ENCODE measurements around the gene DNER.

The DNER gene

DNA sequence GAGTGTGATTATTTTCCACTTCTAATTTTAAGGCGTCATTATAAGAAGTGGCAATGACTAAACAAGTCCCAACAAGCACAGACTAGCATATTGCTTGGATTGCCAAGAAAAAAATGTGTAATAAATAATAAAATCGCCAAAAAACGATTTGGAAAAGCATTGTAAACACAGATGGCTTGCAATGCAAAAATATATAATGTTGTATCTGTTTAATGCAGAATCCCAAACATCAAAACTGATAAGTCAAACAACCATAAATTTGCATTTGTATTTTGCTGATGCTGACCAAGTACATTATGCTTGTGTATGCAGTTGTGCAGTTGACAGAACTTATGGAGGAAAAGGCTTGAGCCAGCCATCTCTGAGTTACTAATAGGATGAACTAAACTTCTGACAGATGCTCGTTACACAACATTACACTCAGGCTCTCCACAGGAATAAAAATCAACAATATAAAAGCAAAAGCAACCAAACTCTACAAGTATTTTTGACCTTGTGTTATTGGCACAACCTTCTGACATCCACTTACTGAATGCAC, 68.1 kb downstream of the DNER start:
- no peaks in the 10 kb centered on the region for H3K36me3 ChIP-seq (ENCODE audit: control insufficient read depth, insufficient read depth, low read length)
- H3K9me3 ChIP-seq (ENCODE audit: control insufficient read depth, low read length) = no peaks in the 10 kb centered on the region
- no peak overlapping the region for H3K4me3 ChIP-seq (ENCODE audit: extremely low read depth, insufficient read depth, low read length, poor library complexity, severe bottlenecking)
- WGBS, 2 experiments (ENCODE audit: insufficient coverage in 2 of 2) = 100% methylated on average over 1 of the region's 4 CpGs; no CpG with 5 or more reads in 1 of the 2 experiments
- no peaks in the 10 kb centered on the region for H3K4me1 ChIP-seq (ENCODE audit: control insufficient read depth, insufficient read depth, low read length, poor library complexity, severe bottlenecking)
- H3K27ac ChIP-seq (ENCODE audit: low read depth, low read length, severe bottlenecking) = no peak overlapping the region

DNA sequence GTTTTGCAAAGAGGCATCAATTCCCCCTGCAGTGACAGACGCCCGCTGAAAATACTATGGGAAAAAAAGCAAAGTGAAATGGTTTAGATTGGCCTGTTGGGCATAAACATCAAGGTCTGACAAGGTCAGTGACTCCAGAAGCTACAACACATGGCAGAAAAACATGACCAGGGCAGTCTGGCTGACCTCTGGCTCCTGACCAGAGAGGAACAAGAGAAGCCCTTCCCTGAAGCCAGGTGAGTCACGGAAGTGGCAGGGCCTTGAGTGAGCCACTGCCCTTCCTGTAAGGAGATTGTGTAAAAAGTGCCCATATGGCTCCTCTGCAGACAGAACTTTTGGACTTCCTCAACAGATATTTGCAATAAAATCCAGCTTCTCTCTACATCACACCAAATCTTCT, 72.0 kb downstream of the DNER start:
- H3K27ac ChIP-seq (ENCODE audit: low read depth, low read length, severe bottlenecking) = no peak overlapping the region
- H3K9me3 ChIP-seq (ENCODE audit: control insufficient read depth, low read length) = no peaks in the 10 kb centered on the region
- 83 to 100% methylated on average over 2 to 3 of the region's 3 CpGs for WGBS, 2 experiments (ENCODE audit: insufficient coverage in 2 of 2)
- no peak overlapping the region for H3K4me3 ChIP-seq (ENCODE audit: extremely low read depth, insufficient read depth, low read length, poor library complexity, severe bottlenecking)
- no peaks in the 10 kb centered on the region for H3K4me1 ChIP-seq (ENCODE audit: control insufficient read depth, insufficient read depth, low read length, poor library complexity, severe bottlenecking)
- no peaks in the 10 kb centered on the region for H3K36me3 ChIP-seq (ENCODE audit: control insufficient read depth, insufficient read depth, low read length)

DNA sequence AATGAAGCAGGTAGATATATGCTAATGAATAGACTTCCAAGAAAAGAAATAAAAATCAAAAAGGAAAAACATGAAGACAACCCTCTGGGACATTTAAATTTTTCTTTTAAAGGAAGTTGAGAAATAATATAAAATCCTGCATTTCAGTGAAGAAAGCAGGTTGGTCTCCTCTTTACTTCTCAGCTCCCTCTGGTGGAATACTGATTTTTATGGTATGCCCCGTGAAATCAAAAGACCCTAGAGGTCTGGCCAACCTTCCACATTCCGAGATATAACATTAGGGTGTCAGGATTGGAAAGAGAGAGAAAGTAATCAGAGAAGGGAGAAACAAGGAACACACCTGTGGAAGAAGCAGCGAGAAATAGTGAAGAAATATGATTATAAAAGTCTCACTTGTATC, 72.7 kb downstream of the DNER start:
- no CpG with 5 or more reads among the region's 3 CpGs for WGBS, 2 experiments (ENCODE audit: insufficient coverage in 2 of 2)
- Histone ChIP-seq H3K9me3 (ENCODE audit: control insufficient read depth, low read length) (no peaks in the 10 kb centered on the region), H3K4me3 (ENCODE audit: extremely low read depth, insufficient read depth, low read length, poor library complexity, severe bottlenecking) (no peak overlapping the region), H3K27ac (ENCODE audit: low read depth, low read length, severe bottlenecking) (no peak overlapping the region), H3K36me3 (ENCODE audit: control insufficient read depth, insufficient read depth, low read length) (no peaks in the 10 kb centered on the region), H3K4me1 (ENCODE audit: control insufficient read depth, insufficient read depth, low read length, poor library complexity, severe bottlenecking) (no peaks in the 10 kb centered on the region)

DNA sequence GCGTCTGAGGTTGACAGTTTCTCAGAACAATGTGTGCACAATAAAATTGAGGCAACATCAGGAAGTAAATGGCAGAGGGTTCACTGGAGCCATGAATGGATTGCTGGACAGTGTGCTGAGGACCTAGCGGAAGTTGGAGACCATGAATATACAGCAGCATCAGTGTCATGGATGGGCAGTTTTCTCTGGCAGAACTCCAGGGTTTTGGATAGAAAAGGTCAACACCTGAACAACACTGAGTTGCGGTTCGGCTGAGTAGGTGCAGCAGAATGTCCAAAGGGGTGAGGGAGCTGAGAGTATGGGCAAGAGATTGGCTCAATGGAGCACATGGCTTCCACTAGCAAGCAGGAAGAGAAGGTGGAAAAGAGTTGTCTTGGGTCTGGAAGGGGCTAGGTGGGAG, 73.7 kb downstream of the DNER start:
- H3K4me1 ChIP-seq (ENCODE audit: control insufficient read depth, insufficient read depth, low read length, poor library complexity, severe bottlenecking) = no peaks in the 10 kb centered on the region
- no peak overlapping the region for H3K4me3 ChIP-seq (ENCODE audit: extremely low read depth, insufficient read depth, low read length, poor library complexity, severe bottlenecking)
- WGBS, 2 experiments (ENCODE audit: insufficient coverage in 2 of 2) = 96 to 100% methylated on average over 4 of the region's 4 CpGs
- no peak overlapping the region for H3K27ac ChIP-seq (ENCODE audit: low read depth, low read length, severe bottlenecking)
- H3K36me3 ChIP-seq (ENCODE audit: control insufficient read depth, insufficient read depth, low read length) = no peaks in the 10 kb centered on the region
- no peaks in the 10 kb centered on the region for H3K9me3 ChIP-seq (ENCODE audit: control insufficient read depth, low read length)

DNA sequence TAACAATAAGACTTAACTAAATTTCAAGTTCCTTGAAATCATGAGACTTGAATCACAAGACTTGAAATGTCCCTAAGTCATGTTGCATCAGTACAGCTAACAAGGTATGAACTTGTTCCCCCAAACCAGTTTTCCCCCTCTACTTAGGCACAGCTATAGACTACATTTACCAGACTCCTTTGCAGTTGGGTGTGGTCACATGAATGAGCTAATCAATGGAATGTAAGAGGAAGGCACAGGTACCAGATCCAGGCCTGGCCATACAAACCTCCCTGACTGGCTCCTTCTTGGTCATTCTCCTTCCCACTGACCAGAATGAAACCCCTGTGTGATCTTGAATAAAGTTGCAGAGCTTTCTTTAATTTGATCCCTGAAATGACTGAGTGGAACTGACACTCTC, 77.8 kb downstream of the DNER start:
- Histone ChIP-seq H3K9me3 (ENCODE audit: control insufficient read depth, low read length) (no peaks in the 10 kb centered on the region), H3K4me3 (ENCODE audit: extremely low read depth, insufficient read depth, low read length, poor library complexity, severe bottlenecking) (no peak overlapping the region), H3K4me1 (ENCODE audit: control insufficient read depth, insufficient read depth, low read length, poor library complexity, severe bottlenecking) (no peaks in the 10 kb centered on the region), H3K36me3 (ENCODE audit: control insufficient read depth, insufficient read depth, low read length) (no peaks in the 10 kb centered on the region), H3K27ac (ENCODE audit: low read depth, low read length, severe bottlenecking) (no peak overlapping the region)

DNA sequence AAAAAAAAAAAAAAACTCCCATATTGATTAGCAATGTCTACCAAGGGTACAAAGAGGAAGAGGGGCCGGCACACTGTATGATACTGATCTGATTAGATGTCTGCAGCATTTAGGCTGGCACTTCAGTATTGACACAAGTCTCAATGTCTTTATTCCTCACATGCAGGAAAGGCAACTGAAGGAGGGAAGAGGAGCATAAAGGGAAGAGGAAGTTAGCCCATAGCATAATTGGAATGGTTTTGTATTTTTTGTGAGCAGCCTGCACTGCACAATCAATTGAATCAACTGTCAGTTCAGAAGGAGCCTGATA, 79.0 kb downstream of the DNER start:
- no peaks in the 10 kb centered on the region for H3K36me3 ChIP-seq (ENCODE audit: control insufficient read depth, insufficient read depth, low read length)
- no peak overlapping the region for H3K27ac ChIP-seq (ENCODE audit: low read depth, low read length, severe bottlenecking)
- H3K9me3 ChIP-seq (ENCODE audit: control insufficient read depth, low read length) = no peaks in the 10 kb centered on the region
- no peak overlapping the region for H3K4me3 ChIP-seq (ENCODE audit: extremely low read depth, insufficient read depth, low read length, poor library complexity, severe bottlenecking)
- no peaks in the 10 kb centered on the region for H3K4me1 ChIP-seq (ENCODE audit: control insufficient read depth, insufficient read depth, low read length, poor library complexity, severe bottlenecking)
- WGBS, 2 experiments (ENCODE audit: insufficient coverage in 2 of 2) = 100% methylated on average over 1 of the region's 1 CpG; no CpG with 5 or more reads in 1 of the 2 experiments

DNA sequence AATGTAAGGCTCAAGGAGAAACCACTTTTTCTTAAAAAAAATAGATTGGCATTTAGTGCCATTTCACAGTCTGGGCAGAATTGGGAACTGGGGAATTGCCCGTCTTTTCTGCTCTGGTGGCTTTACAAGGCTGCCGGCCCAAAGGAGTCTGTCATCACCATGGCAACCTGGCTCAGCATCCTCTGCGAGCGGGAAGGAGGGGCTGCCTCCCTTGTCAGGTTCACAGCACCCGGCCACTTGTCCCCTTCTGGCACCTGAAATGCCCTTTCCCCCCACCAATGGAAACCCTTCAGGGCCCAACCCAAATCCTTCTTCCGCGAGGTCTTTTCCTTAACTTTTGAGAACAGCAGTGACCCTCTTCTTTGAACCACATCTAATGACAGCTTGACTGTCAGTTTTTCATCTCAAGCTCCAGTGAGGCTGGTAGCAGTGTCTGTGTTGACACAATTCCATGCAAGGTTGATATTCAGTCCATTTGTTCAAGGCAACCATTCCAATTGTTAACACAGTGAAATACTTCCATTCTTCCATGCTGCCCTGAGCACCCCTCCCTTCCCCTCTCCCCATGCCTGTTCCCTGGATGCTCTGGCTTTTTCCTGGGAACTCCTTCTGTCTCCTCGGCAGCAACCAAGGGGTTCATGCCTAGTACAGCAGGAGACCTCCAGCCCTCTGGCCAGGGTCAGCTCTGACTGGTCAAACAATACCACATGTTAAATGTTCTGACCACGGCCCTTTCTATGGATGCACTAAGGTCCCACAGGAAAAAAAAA, 79.6 kb downstream of the DNER start:
- H3K4me3 ChIP-seq (ENCODE audit: extremely low read depth, insufficient read depth, low read length, poor library complexity, severe bottlenecking) = no peak overlapping the region
- H3K9me3 ChIP-seq (ENCODE audit: control insufficient read depth, low read length) = no peaks in the 10 kb centered on the region
- no peaks in the 10 kb centered on the region for H3K4me1 ChIP-seq (ENCODE audit: control insufficient read depth, insufficient read depth, low read length, poor library complexity, severe bottlenecking)
- H3K36me3 ChIP-seq (ENCODE audit: control insufficient read depth, insufficient read depth, low read length) = no peaks in the 10 kb centered on the region
- 37 to 52% methylated on average over 7 to 8 of the region's 9 CpGs for WGBS, 2 experiments (ENCODE audit: insufficient coverage in 2 of 2)
- no peak overlapping the region for H3K27ac ChIP-seq (ENCODE audit: low read depth, low read length, severe bottlenecking)

DNA sequence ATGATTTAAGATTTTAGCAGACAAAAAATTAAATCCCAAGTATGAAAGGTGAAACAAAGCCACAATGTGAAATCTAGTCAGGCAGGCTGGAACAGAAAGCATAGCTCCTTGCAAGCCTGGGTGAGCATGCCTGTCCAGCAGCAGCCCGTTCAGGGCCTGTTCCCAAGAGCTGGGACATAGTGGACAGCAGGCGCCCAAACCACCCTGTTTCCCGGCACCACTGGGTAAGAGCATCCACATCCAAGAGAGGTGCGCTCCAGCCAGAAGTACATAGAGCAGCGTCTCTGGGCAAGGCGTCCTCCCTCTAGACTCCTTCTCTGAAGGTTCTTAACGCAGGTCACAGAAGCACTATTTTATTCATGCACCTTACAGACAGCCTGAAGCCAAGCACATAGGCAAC, 80.8 kb downstream of the DNER start:
- Histone ChIP-seq H3K4me1 (ENCODE audit: control insufficient read depth, insufficient read depth, low read length, poor library complexity, severe bottlenecking) (no peaks in the 10 kb centered on the region), H3K9me3 (ENCODE audit: control insufficient read depth, low read length) (no peaks in the 10 kb centered on the region), H3K27ac (ENCODE audit: low read depth, low read length, severe bottlenecking) (no peak overlapping the region), H3K4me3 (ENCODE audit: extremely low read depth, insufficient read depth, low read length, poor library complexity, severe bottlenecking) (no peak overlapping the region), H3K36me3 (ENCODE audit: control insufficient read depth, insufficient read depth, low read length) (no peaks in the 10 kb centered on the region)
- WGBS, 2 experiments (ENCODE audit: insufficient coverage in 2 of 2) = 67 to 80% methylated on average over 3 to 6 of the region's 7 CpGs

DNA sequence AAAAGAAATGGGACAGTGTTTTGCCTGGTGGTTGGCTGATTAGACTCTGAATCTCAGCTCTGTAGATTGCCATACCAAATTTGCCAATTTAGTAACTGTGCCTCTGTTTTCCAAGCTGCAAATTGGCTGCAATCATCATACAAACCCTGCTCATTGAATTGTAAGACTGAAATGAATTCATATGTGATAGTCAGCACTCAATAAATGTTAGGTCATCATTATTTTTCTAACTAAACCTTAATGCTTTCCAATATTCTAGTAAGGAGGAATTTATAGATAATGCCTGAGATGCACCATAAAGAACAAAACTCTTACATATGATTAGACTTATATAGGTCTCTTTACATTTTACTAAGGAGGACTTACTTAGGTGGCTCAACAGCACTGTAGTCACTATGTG, 85.3 kb downstream of the DNER start:
- Histone ChIP-seq H3K4me3 (ENCODE audit: extremely low read depth, insufficient read depth, low read length, poor library complexity, severe bottlenecking) (no peak overlapping the region), H3K4me1 (ENCODE audit: control insufficient read depth, insufficient read depth, low read length, poor library complexity, severe bottlenecking) (no peaks in the 10 kb centered on the region), H3K27ac (ENCODE audit: low read depth, low read length, severe bottlenecking) (no peak overlapping the region), H3K36me3 (ENCODE audit: control insufficient read depth, insufficient read depth, low read length) (no peaks in the 10 kb centered on the region), H3K9me3 (ENCODE audit: control insufficient read depth, low read length) (no peaks in the 10 kb centered on the region)

DNA sequence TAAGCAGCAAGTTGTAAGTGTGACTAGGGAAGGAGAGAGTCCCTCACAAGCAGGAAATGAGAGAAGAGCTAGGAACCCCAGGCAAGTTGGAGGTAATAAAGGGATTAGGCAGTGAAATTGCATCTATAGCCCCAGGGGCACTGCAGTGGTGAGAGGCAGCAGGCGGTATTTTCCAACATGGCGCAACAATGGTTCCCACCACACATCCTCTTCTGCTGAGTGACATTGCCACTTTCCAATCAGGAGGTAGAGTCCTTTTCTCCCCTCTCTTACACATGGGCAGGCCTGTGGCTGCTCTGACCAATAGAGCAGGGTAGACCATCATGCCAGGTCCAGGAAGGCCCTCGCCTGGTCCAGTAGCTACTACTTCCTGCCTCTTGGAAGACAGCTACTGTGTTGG, 86.6 kb downstream of the DNER start:
- 69 to 80% methylated on average over 2 to 3 of the region's 3 CpGs for WGBS, 2 experiments (ENCODE audit: insufficient coverage in 2 of 2)
- no peaks in the 10 kb centered on the region for H3K4me1 ChIP-seq (ENCODE audit: control insufficient read depth, insufficient read depth, low read length, poor library complexity, severe bottlenecking)

DNA sequence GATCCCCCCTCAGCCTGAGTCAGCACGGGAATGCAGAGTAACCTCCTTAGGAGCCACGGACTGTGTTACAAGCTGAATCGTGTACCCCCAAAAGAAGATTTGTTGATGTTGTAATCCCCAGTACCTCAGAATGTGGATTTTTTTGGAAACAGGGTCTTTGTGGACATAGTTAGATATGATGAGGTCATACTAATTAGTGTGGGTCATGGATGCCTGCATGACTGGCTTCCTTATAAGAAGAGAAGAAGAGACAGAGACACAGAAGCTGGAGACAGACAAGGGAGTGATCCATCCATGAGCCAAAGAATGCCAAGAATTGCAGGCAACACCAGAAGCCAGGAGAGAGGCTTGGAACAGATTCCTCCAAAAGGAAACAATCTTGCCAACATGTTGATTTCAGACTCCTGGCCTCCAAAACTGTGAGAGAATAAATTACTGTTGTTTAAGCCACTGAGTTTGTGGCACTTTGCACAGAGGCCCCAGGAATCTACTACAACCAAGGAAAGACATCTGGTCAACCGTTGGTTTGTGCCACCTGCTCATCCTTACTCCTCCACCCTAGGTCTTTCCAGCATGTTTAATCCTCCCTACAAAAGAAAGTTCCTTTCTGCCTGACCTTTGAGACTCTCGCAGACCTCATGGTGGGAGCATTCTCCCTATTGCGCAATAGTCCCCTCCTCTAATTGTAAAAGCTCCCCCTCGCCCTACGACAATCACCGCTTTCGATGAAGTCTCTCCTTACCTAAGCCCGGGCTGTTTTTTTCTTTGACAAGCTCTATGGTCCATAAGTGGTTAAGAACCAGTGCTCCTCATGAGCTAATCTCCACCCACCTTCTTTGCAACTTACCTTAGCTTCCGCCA, 91.6 kb downstream of the DNER start:
- Histone ChIP-seq H3K36me3 (ENCODE audit: control insufficient read depth, insufficient read depth, low read length) (no peaks in the 10 kb centered on the region), H3K4me3 (ENCODE audit: extremely low read depth, insufficient read depth, low read length, poor library complexity, severe bottlenecking) (no peak overlapping the region), H3K4me1 (ENCODE audit: control insufficient read depth, insufficient read depth, low read length, poor library complexity, severe bottlenecking) (no peaks in the 10 kb centered on the region), H3K27ac (ENCODE audit: low read depth, low read length, severe bottlenecking) (no peak overlapping the region), H3K9me3 (ENCODE audit: control insufficient read depth, low read length) (no peaks in the 10 kb centered on the region)
- 88 to 91% methylated on average over 8 to 9 of the region's 12 CpGs for WGBS, 2 experiments (ENCODE audit: insufficient coverage in 2 of 2)

More for the DNA sequence above, 86.6 kb downstream of the DNER start:
- H3K27ac ChIP-seq (ENCODE audit: low read depth, low read length, severe bottlenecking) = no peak overlapping the region
- no peaks in the 10 kb centered on the region for H3K36me3 ChIP-seq (ENCODE audit: control insufficient read depth, insufficient read depth, low read length)
- no peak overlapping the region for H3K4me3 ChIP-seq (ENCODE audit: extremely low read depth, insufficient read depth, low read length, poor library complexity, severe bottlenecking)
- H3K9me3 ChIP-seq (ENCODE audit: control insufficient read depth, low read length) = no peaks in the 10 kb centered on the region

Measured in mesodermal cell (in vitro differentiated cells).